Large intestine (tissue), 3 donors: Measurements from ENCODE around the gene ATXN7L3. TPM values are rescaled to one million over a fixed set of nuclear protein-coding genes. Genes with fewer than 3 reads are reported as not detected.

Experiments used
- DNase-seq, 2 donors: peaks; one replicate each; pipeline versions ENCODE4 v3.0.0 to v3.0.0-alpha.2; 2013
- H3K27ac ChIP-seq: one replicate; pipeline ENCODE4 v1.5.1; 2013; ENCODE audit warnings: low read length
- H3K27me3 ChIP-seq: 2 replicates; pipeline ENCODE4 v1.6.1; 2013; ENCODE audit warnings: low read length; ENCODE audit not compliant: control insufficient read depth, insufficient read depth
- H3K36me3 ChIP-seq: 2 replicates; pipeline ENCODE4 v1.6.1; 2013; ENCODE audit warnings: low read length; ENCODE audit not compliant: control insufficient read depth, insufficient read depth
- H3K4me1 ChIP-seq: one replicate; pipeline ENCODE4 v1.6.1; 2013; ENCODE audit warnings: low read length; ENCODE audit not compliant: control insufficient read depth, insufficient read depth
- H3K4me3 ChIP-seq: one replicate; pipeline ENCODE4 v1.5.1; 2013; ENCODE audit warnings: low read length
- H3K9me3 ChIP-seq: one replicate; pipeline ENCODE4 v1.6.1; 2013; ENCODE audit warnings: mild to moderate bottlenecking, low read depth, low read length, moderate library complexity; ENCODE audit not compliant: control insufficient read depth
- WGBS: methylation state at CpG from one replicate; pipeline ENCODE4 v1.1.5; 2013; ENCODE audit warnings: low lambda C conversion rate; ENCODE audit not compliant: insufficient coverage; 5-methylcytosine and 5-hydroxymethylcytosine counted together
- polyA plus RNA-seq: library from polyadenylated mRNA; unstranded; fragments of 120-200 nt; gene quantifications from one replicate; pipeline ENCODE4 v1.2.1, GENCODE V29; 2013

The ATXN7L3 gene
- polyA plus RNA-seq, 1 donor: 47.8 TPM

DNA sequence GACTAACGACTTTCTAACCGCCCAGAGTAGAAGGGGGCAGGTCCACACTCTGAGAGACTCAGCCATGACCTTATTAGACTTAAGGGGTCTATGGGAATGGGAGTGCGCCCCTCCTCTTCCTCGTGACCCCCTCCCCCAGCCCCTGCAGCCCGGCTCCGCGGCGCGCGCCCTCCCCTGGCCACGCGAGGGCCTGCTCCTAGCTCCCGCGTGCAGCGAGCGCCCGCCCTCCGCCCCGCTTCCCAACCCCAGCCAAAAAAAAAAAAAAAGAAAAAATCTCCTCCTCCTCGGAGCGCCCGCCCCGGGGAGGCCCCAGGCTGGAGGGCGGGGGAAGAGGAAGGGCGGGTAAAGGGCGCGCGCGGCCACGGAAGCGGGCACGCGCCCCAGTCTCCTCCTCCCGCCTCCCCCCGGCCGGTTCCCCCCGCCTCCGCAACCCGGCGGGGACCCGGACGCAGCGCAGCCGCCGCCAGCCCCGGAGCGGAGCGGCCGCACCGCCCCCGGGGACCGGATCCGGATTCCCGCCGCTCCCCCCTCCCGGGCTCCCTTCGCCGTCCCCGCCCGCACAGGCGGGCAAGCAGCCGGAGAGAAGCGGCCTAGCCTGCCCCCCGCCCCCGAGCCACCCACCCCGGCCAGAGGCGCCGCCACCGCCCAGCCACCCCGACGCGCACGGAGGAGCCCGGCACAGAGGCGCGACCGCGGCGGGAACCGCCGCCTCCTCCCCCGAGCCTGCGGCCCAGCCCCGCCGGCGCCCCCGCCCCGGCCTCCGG lies 18.8 kb upstream of the ATXN7L3 start:
- Histone ChIP-seq H3K36me3 (peaks cover 35% of the 10 kb centered on the region), H3K27me3 (no peaks in the 10 kb centered on the region), H3K4me1 (peaks cover 18% of the 10 kb centered on the region), H3K9me3 (peaks cover 2% of the 10 kb centered on the region), H3K4me3 (peak overlapping the region; percentile 60), H3K27ac (peak overlapping the region; percentile 37)
- WGBS: no CpG with 5 or more reads among the region's 89 CpGs
- peak; percentile 92 to 94 for DNase-seq

DNA sequence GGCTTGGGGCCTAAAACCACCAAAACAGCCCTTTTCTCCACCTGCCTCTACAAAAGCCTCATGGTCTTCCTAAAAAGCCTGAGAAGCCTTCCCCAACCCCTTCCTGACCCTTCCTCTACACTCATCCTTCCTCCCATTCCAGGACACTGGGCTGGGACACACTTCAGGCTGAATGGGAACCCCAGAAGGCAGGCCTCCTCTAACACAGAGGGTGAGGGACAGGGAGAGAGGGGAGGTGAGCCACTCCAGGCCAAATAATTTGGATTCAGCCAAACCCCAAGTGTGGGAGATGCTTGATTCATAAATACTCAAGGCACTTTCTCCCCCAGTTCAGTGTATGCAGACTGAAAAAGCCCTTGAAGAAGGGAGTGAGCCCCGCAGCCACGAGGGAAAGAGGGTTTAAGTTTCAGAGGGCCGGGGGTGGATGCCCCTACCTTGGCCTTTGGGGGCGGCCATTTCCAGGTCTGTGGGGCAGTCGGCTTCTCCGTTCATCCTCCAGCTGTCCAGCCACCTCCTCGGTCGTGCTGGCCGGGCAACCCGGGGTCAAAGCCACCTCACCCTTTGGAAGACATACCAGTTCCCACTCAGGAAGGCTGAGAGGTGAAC lies 18.2 kb upstream of the ATXN7L3 start:
- Histone ChIP-seq H3K9me3 (peaks cover 2% of the 10 kb centered on the region), H3K27me3 (no peaks in the 10 kb centered on the region), H3K36me3 (peaks cover 42% of the 10 kb centered on the region), H3K4me3 (peak overlapping the region; percentile 60), H3K4me1 (peaks cover 14% of the 10 kb centered on the region), H3K27ac (peak overlapping the region; percentile 37)
- DNase-seq: no peak
- WGBS: 0% methylated on average over 3 of the region's 10 CpGs

DNA sequence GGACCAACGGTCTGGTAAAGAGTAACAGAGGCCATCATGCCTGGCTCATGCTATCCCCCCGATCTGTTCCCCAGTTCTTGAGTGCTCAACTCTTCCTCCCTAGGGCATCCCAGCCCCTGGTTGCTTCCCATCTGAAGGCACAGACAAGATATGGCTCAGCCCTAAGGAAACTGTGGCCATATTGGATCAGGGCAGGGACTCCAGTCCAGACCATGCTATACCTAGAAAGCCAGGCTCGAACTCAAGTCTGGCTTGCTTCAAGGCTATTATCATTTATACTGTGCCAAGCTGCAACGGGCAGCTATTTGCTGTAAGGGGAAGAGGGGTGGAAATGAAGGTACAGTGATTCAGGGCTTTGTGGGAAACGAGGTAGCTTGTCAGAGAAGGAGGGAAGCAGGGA lies 17.0 kb upstream of the ATXN7L3 start:
- H3K27me3 ChIP-seq: no peaks in the 10 kb centered on the region
- peaks cover 10% of the 10 kb centered on the region for H3K4me1 ChIP-seq
- H3K9me3 ChIP-seq: peaks cover 2% of the 10 kb centered on the region
- WGBS: no CpG with 5 or more reads among the region's 5 CpGs
- H3K36me3 ChIP-seq: peaks cover 43% of the 10 kb centered on the region
- no peak overlapping the region for H3K27ac ChIP-seq
- DNase-seq: no peak
- H3K4me3 ChIP-seq: no peak overlapping the region

DNA sequence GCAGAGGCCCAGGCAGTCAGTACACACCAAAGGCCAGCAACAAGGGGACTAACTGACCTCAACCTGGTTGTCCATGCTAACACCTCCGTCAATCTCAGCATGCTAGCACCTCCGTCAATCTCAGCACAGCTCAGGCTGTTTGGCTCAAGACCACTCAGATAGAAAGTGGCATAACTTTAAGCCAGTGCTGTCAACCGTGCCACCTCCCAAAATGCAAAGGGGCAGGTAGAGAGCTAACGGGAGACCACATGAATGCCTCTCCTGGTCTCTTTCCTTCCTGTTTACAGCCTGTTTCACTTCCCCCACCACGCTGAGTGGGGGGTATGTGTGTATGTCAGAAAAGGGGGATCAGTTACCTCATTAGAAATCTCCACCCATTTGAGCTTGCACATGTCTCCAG lies 16.5 kb upstream of the ATXN7L3 start:
- Histone ChIP-seq H3K36me3 (peaks cover 48% of the 10 kb centered on the region), H3K4me3 (no peak overlapping the region), H3K27me3 (no peaks in the 10 kb centered on the region), H3K4me1 (peaks cover 10% of the 10 kb centered on the region), H3K9me3 (peaks cover under 1% of the 10 kb centered on the region), H3K27ac (no peak overlapping the region)
- WGBS: no CpG with 5 or more reads among the region's 5 CpGs
- DNase-seq: no peak

DNA sequence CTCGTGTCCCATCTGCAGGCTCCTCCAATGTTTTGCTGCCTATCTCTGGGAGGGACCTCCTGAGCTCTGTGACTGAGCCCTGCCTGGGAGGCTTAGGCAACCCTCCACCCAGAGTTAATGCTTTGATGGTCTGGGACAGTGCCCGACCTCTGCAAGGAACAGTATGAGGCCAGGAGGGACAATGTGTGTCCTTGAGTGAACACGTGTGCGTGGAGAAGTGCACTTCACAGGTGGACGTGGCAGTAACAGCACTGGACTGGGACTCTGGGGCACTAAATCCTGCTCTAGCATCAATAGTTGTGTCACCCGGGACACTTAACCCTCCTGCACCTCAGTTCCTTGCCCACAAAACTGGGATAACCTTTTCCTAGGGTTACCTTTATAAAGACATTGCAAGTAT lies 15.2 kb upstream of the ATXN7L3 start:
- Histone ChIP-seq H3K4me1 (peaks cover 19% of the 10 kb centered on the region), H3K4me3 (no peak overlapping the region), H3K27me3 (no peaks in the 10 kb centered on the region), H3K36me3 (peaks cover 57% of the 10 kb centered on the region), H3K9me3 (no peaks in the 10 kb centered on the region), H3K27ac (no peak overlapping the region)
- no peak for DNase-seq
- WGBS: no CpG with 5 or more reads among the region's 6 CpGs

DNA sequence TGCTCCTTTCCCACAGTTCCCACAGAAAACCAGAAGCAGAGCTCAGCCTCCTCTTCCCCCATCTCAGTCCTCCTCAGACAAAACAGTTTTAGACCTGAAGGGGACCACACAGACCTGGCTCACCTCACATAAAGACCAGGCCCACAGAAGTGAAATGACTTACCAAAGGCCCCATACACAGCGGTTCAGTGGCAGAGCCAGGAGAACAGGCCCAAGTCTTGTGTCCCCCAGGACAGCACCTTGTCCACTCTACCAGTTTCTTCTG lies 14.5 kb upstream of the ATXN7L3 start:
- no peak for DNase-seq
- H3K9me3 ChIP-seq: no peaks in the 10 kb centered on the region
- H3K4me3 ChIP-seq: no peak overlapping the region
- no CpG with 5 or more reads among the region's 1 CpG for WGBS
- no peak overlapping the region for H3K27ac ChIP-seq
- peaks cover 19% of the 10 kb centered on the region for H3K4me1 ChIP-seq
- H3K27me3 ChIP-seq: no peaks in the 10 kb centered on the region
- peaks cover 65% of the 10 kb centered on the region for H3K36me3 ChIP-seq

DNA sequence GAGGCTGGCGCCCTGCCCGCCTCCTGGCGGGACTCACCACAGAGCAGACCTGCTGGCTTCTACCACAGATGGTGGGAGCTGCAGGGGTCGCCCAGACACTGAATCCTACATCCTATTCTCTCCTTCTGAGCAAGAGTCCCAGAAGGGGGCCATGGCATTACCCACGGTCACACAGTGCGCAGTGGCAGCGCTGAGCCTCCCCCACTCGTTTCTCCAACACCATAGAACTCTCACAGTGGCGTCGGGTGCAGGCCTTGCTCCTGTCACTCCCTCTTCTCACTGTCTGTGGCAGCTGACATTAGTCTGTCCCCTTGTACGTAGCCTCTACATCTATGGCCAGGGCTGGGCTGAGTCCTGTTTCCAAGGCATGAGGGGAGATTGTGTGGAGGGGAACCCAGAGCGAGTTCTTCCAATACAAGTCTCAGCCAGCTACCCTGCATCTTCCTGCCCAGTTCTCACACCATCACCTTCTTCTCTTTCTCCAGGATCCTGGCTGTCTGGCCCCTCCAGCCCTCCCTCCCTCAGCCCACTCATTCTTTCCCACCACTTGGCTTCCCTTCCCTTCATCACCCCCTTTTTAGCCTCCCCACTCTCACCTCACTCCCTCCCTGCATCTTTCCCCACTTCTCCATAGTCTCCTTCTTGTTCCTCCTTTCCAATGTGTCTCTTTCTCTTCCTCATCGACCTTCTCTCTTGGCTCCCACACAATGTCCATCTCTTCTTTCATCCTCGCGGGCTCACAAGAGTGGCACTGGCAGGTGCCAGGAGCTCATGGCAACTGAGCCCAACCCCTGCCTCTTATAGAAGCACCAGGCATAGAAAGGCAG lies 13.9 kb upstream of the ATXN7L3 start:
- Histone ChIP-seq H3K36me3 (peaks cover 70% of the 10 kb centered on the region), H3K27ac (no peak overlapping the region), H3K4me3 (no peak overlapping the region), H3K4me1 (peaks cover 19% of the 10 kb centered on the region), H3K9me3 (no peaks in the 10 kb centered on the region), H3K27me3 (no peaks in the 10 kb centered on the region)
- 100% methylated on average over 1 of the region's 15 CpGs for WGBS
- DNase-seq: no peak

DNA sequence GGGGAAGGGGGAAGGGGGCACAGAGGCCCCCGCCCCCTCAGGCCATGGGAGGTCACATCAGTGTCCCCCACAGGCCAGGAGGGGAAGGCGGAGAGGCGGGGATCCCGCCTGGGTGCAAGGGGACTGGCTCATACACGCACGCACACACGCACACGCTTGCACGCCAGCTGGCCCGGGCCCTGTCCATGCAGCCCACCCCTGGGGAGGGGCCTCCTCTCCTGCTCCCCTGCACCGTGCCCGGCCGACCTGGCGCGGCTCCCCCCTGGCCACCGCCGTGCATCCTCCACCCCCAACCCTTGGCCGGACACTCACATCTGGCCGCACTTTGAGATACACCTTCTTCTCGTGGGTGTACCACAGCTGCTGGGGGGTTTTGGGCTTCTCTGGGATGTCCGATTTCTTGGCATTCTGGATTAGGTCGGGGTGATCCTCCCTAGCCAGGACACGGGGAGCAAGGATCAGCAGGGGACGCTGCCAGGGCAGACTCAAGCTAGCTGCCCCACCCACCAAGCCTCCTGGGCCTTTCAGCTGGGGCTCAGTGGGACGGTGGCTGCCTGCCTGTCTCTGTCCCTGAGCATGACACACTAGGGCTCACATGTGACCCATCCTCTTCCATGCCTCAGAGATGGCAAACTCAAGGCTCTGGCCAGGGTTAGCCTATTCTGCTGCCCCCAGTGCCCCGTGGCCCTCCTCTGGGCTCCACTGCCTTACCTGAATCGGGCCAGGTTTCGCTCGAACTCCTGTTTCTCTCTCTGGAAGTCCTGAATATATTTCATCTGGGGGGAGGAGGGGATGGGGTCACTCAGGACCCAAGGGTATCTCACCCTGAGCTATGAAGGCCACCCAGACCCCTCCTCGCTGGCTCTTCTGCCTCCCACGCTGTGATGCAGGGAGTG lies 13.1 kb upstream of the ATXN7L3 start:
- DNase-seq: no peak
- Histone ChIP-seq H3K9me3 (no peaks in the 10 kb centered on the region), H3K4me3 (no peak overlapping the region), H3K27me3 (no peaks in the 10 kb centered on the region), H3K4me1 (peaks cover 15% of the 10 kb centered on the region), H3K27ac (no peak overlapping the region), H3K36me3 (peaks cover 79% of the 10 kb centered on the region)
- no CpG with 5 or more reads among the region's 31 CpGs for WGBS

DNA sequence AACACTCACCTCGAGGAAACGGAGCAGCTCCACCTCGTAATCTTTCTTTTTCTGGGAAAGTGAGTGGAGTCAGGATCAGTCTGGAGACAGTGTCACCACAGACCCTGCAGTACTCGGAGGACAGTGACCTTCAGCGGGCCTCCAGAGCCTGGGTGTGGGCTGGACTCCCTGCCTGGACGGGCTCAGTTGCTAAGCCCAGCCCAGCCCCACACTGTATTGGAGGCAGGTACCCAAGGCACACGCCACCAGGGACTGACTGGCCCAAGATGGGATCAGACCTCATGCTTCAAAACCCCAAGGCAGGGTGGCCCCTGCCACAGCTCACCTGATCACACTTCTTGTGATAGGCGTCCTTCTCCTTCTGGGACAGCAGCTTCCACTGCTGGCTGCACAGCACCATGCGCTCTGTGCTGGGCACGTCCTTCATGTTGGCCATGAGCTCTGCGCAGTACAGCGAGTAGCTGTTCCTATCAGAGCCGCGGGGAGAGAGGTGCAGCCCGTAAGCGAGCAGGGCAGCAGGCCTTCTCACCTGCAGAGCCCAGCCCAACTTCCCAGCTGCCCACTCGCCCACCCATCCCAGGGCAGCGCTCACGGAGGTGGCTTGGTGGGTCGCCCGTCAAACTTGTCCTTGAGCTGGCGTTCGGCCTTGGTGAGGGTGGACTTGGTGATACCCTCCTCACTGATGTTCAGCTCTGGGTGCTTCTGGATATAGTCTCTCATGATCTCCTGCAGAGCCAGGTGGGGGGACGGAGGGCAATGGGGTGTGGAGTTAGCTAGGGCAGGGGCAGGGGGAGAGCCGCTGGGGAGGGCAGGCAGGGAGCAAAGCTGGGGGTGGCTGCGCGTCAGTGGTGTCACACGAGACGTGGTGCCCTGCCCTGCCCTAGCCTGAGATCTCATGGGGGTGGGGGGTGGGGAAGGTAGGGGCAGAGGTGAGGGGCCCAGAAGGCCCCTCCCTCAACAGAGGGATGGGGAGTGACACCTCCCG lies 11.9 kb upstream of the ATXN7L3 start:
- H3K27me3 ChIP-seq: no peaks in the 10 kb centered on the region
- H3K4me3 ChIP-seq: no peak overlapping the region
- no CpG with 5 or more reads among the region's 30 CpGs for WGBS
- H3K9me3 ChIP-seq: no peaks in the 10 kb centered on the region
- DNase-seq: no peak
- H3K36me3 ChIP-seq: peaks cover 86% of the 10 kb centered on the region
- no peak overlapping the region for H3K27ac ChIP-seq
- H3K4me1 ChIP-seq: peaks cover 9% of the 10 kb centered on the region
